SK-N-MC (cell line): Measurements from ENCODE around the gene PPIG.
A peak's percentile ranks its signal among the peaks of the same experiment; 100 is the strongest.
"Not testable (repeated sequence)": the region's sequence is repeated elsewhere in the genome, so short reads cannot be mapped to it uniquely, and the experiment has no call there.

Experiments used
- DNase-seq: peaks from one replicate; pipeline ENCODE4 v3.0.0-alpha.2; 2011; ENCODE audit warnings: low read depth, low spot score
- H3K27ac ChIP-seq: fragments of 200-600 bp; sonication (generic); 2 replicates; pipeline ENCODE4 v1.5.1; 2016; ENCODE audit warnings: mixed run types
- H3K36me3 ChIP-seq: fragments of 200-600 bp; sonication (generic); 2 replicates; pipeline ENCODE4 v1.6.1; 2017; ENCODE audit warnings: antibody characterized with exemption, low read length, mixed read lengths; ENCODE audit not compliant: insufficient read depth
- H3K4me3 ChIP-seq: fragments of 200-600 bp; sonication (generic); 2 replicates; pipeline ENCODE4 v1.5.1; 2016
- H3K9ac ChIP-seq: fragments of 200-600 bp; sonication (generic); 2 replicates; pipeline ENCODE4 v1.8.0; 2017; ENCODE audit warnings: mixed run types, mixed read lengths; ENCODE audit not compliant: insufficient read length
- H3K9me3 ChIP-seq: fragments of 200-600 bp; sonication (generic); 2 replicates; pipeline ENCODE4 v1.6.1; 2017; ENCODE audit warnings: low read depth, mild to moderate bottlenecking, antibody characterized with exemption, low read length, moderate library complexity, mixed read lengths
- EZH2 ChIP-seq: fragments of 200-600 bp; sonication (generic); IDR thresholded peaks from one replicate; pipeline ENCODE4 v1.6.1; 2017; ENCODE audit warnings: antibody characterized with exemption
- FOXP2 ChIP-seq: optimal IDR thresholded peaks from 2 replicates; pipeline ENCODE3; 2011; ENCODE audit warnings: mild to moderate bottlenecking, moderate library complexity; ENCODE audit not compliant: insufficient read depth; ENCODE audit errors: extremely low read length, control extremely low read depth
- POLR2AphosphoS5 ChIP-seq: IDR thresholded peaks from 2 replicates; pipeline ENCODE4 v1.6.1; 2012; ENCODE audit warnings: mild to moderate bottlenecking, low read depth, low read length, borderline replicate concordance

Gene PPIG

GRCh38 chr2:169569948-169570347 lies 14.2 kb upstream of the PPIG start:
- H3K9ac ChIP-seq = no peak overlapping the region
- DNase-seq = no peak
- no peak for TF ChIP-seq POLR2AphosphoS5
- no peak for TF ChIP-seq EZH2
- TF ChIP-seq FOXP2 = no peak
- H3K27ac ChIP-seq = no peak overlapping the region
- peaks cover 13% of the 10 kb centered on the region; the same call in 1 of the 2 replicates for H3K36me3 ChIP-seq
- H3K4me3 ChIP-seq = no peak overlapping the region
- H3K9me3 ChIP-seq = no peaks in the 10 kb centered on the region

- H3K9me3 ChIP-seq, H3K4me3 ChIP-seq, H3K9ac ChIP-seq, H3K36me3 ChIP-seq, H3K27ac ChIP-seq, DNase-seq: not testable (repeated sequence)
These were observed 13.4 kb upstream of the PPIG start for GRCh38 chr2:169570752-169571151.

- Histone ChIP-seq H3K9ac (no peak overlapping the region), H3K4me3 (peak overlapping the region; percentile 90), H3K36me3 (peaks cover 5% of the 10 kb centered on the region; the same call in 1 of the 2 replicates), H3K27ac (no peak overlapping the region), H3K9me3 (no peaks in the 10 kb centered on the region)
- no peak for TF ChIP-seq EZH2
- TF ChIP-seq FOXP2 = no peak
- no peak for TF ChIP-seq POLR2AphosphoS5
- DNase-seq = no peak
These were observed 12.6 kb upstream of the PPIG start for GRCh38 chr2:169571571-169571970.

- Histone ChIP-seq H3K4me3 (peak overlapping the region; percentile 90), H3K27ac (no peak overlapping the region)
These were observed 12.0 kb upstream of the PPIG start for GRCh38 chr2:169572189-169572588.

GRCh38 chr2:169572821-169573159 lies 11.4 kb upstream of the PPIG start:
- Histone ChIP-seq H3K36me3 (peaks cover 5% of the 10 kb centered on the region; the same call in 1 of the 2 replicates), H3K27ac (no peak overlapping the region), H3K4me3 (peak overlapping the region; percentile 90), H3K9me3 (no peaks in the 10 kb centered on the region), H3K9ac (peak overlapping the region; percentile 88)
- DNase-seq = no peak
- no peak for TF ChIP-seq POLR2AphosphoS5
- TF ChIP-seq FOXP2 = no peak
- TF ChIP-seq EZH2 = no peak

More at GRCh38 chr2:169572189-169572588, 12.0 kb upstream of the PPIG start:
- H3K9me3 ChIP-seq = no peaks in the 10 kb centered on the region
- no peak for TF ChIP-seq POLR2AphosphoS5
- no peak for TF ChIP-seq EZH2
- no peak for TF ChIP-seq FOXP2
- peaks cover 5% of the 10 kb centered on the region; the same call in 1 of the 2 replicates for H3K36me3 ChIP-seq
- H3K9ac ChIP-seq = peak overlapping the region; percentile 88
- DNase-seq = no peak

- Histone ChIP-seq H3K27ac (no peak within 1 kb of the TSS), H3K36me3 (peaks cover 5% of the 10 kb centered on the region; the same call in 1 of the 2 replicates), H3K9me3 (no peaks in the 10 kb centered on the region), H3K9ac (peak within 1 kb of the TSS; percentile 88), H3K4me3 (peak within 1 kb of the TSS; percentile 90)
- no peak for TF ChIP-seq EZH2
- peak; percentile 87 for TF ChIP-seq POLR2AphosphoS5
- peak; percentile 73 for DNase-seq
These were observed 10.8 kb upstream of the PPIG start, which contains the start of gene FASTKD1 for GRCh38 chr2:169573160-169573973. Gene FASTKD1 (minus strand): TSS chr2:169573865. CDS start chr2:169572029, 1,836 bp downstream.

GRCh38 chr2:169573974-169574299 lies 10.2 kb upstream of the PPIG start:
- H3K4me3 ChIP-seq = peak overlapping the region; percentile 90
- TF ChIP-seq POLR2AphosphoS5 = no peak
- no peak for TF ChIP-seq FOXP2
- TF ChIP-seq EZH2 = no peak
- peaks cover 5% of the 10 kb centered on the region; the same call in 1 of the 2 replicates for H3K36me3 ChIP-seq
- H3K9ac ChIP-seq = no peak overlapping the region
- no peaks in the 10 kb centered on the region for H3K9me3 ChIP-seq
- no peak for DNase-seq
- no peak overlapping the region for H3K27ac ChIP-seq

- H3K9ac ChIP-seq, H3K4me3 ChIP-seq, H3K36me3 ChIP-seq, DNase-seq, H3K9me3 ChIP-seq, H3K27ac ChIP-seq: not testable (repeated sequence)
These were observed 9.6 kb upstream of the PPIG start for GRCh38 chr2:169574539-169574938.

GRCh38 chr2:169575264-169575663 lies 8.9 kb upstream of the PPIG start:
- DNase-seq, H3K4me3 ChIP-seq, H3K36me3 ChIP-seq: not testable (repeated sequence)

More at GRCh38 chr2:169575264-169575663, 8.9 kb upstream of the PPIG start:
- not testable (repeated sequence) for H3K27ac ChIP-seq, H3K9me3 ChIP-seq, H3K9ac ChIP-seq
